Astrocyte (in vitro differentiated cells and primary cell): ENCODE measurements around the gene GTF2H3. TPM values are rescaled to one million over a fixed set of nuclear protein-coding genes. Genes with fewer than 3 reads are reported as not detected.
"Not testable (repeated sequence)": the region's sequence is repeated elsewhere in the genome, so short reads cannot be mapped to it uniquely, and the experiment has no call there.

Experiments used
- DNase-seq: peaks from one replicate; pipeline ENCODE4 v3.0.0-alpha.2; 2010; ENCODE audit warnings: low read depth
- FAIRE-seq: peaks from 2 replicates; lab custom pipeline; 2011; peaks lifted over from hg19 to GRCh38; lab: Jason Lieb, UNC
- H2AFZ ChIP-seq: 2 replicates; pipeline ENCODE4 v1.6.0; 2012; ENCODE audit warnings: low read depth, low read length, inconsistent platforms
- H3K27ac ChIP-seq: 2 replicates; pipeline ENCODE4 v1.5.1; 2011; ENCODE audit warnings: low read depth, low read length, inconsistent platforms
- H3K27me3 ChIP-seq: 2 replicates; pipeline ENCODE4 v1.6.0; 2011; ENCODE audit warnings: low read length, inconsistent platforms; ENCODE audit not compliant: insufficient read depth
- H3K36me3 ChIP-seq: 2 replicates; pipeline ENCODE4 v1.5.1; 2011; ENCODE audit warnings: low read length, inconsistent platforms; ENCODE audit not compliant: insufficient read depth
- H3K4me1 ChIP-seq: 2 replicates; pipeline ENCODE4 v1.5.1; 2011; ENCODE audit warnings: low read length, inconsistent platforms; ENCODE audit not compliant: insufficient read depth
- H3K4me2 ChIP-seq: 2 replicates; pipeline ENCODE4 v1.6.0; 2012; ENCODE audit warnings: low read length, inconsistent platforms
- H3K4me3 ChIP-seq: 2 replicates; pipeline ENCODE4 v1.5.1; 2011; ENCODE audit warnings: low read depth, mild to moderate bottlenecking, low read length, inconsistent platforms; ENCODE audit not compliant: insufficient read depth
- H3K79me2 ChIP-seq: 2 replicates; pipeline ENCODE4 v1.6.0; 2012; ENCODE audit warnings: mild to moderate bottlenecking, low read length, inconsistent platforms; ENCODE audit not compliant: insufficient read depth
- H3K9ac ChIP-seq: 2 replicates; pipeline ENCODE4 v1.6.0; 2012; ENCODE audit warnings: mild to moderate bottlenecking, low read length, inconsistent platforms
- H3K9me3 ChIP-seq: 2 replicates; pipeline ENCODE4 v1.5.1; 2012; ENCODE audit warnings: low read depth, mild to moderate bottlenecking, low read length, inconsistent platforms; ENCODE audit not compliant: insufficient read depth
- H4K20me1 ChIP-seq: 2 replicates; pipeline ENCODE4 v1.6.0; 2012; ENCODE audit warnings: low read length, inconsistent platforms; ENCODE audit not compliant: insufficient read depth
- H3K27ac Mint-ChIP-seq: one replicate; pipeline ENCODE4 v1.8.0; 2021; ENCODE audit warnings: mild to moderate bottlenecking, mixed read lengths; ENCODE audit not compliant: unreplicated experiment
- H3K27me3 Mint-ChIP-seq: one replicate; pipeline ENCODE4 v1.8.0; 2021; ENCODE audit warnings: low read depth, mixed read lengths; ENCODE audit not compliant: unreplicated experiment
- H3K36me3 Mint-ChIP-seq: one replicate; pipeline ENCODE4 v1.8.0; 2021; ENCODE audit warnings: low read depth, mixed read lengths; ENCODE audit not compliant: unreplicated experiment
- H3K4me1 Mint-ChIP-seq: one replicate; pipeline ENCODE4 v1.8.0; 2021; ENCODE audit warnings: low read depth, mixed read lengths; ENCODE audit not compliant: unreplicated experiment
- H3K4me3 Mint-ChIP-seq: one replicate; pipeline ENCODE4 v1.8.0; 2021; ENCODE audit warnings: mild to moderate bottlenecking, moderate library complexity, mixed read lengths; ENCODE audit not compliant: unreplicated experiment
- H3K9me3 Mint-ChIP-seq: one replicate; pipeline ENCODE4 v1.8.0; 2021; ENCODE audit warnings: mild to moderate bottlenecking, mixed read lengths; ENCODE audit not compliant: unreplicated experiment
- CTCF ChIP-seq: IDR thresholded peaks from 2 replicates; pipeline ENCODE4 v1.5.1; 2011; ENCODE audit warnings: low read depth, mild to moderate bottlenecking, inconsistent platforms, low read length, moderate library complexity; ENCODE audit not compliant: insufficient read depth
- EZH2 ChIP-seq: IDR thresholded peaks from 2 replicates; pipeline ENCODE4 v1.6.1; 2012; ENCODE audit warnings: mild to moderate bottlenecking, low read length, inconsistent platforms; ENCODE audit not compliant: insufficient read depth
- total RNA-seq: library from RNA; stranded (reverse); gene quantifications from 2 replicates; pipeline ENCODE4 v1.2.1, GENCODE V29; 2021

The GTF2H3 gene
- total RNA-seq, 1 donor from 2014 or later = 41.2 TPM

GRCh38 chr12:123601602-123602489 is 31.8 kb upstream of the GTF2H3 start, which contains the start of gene DDX55:
DDX55 (plus strand) TSS chr12:123602099; CDS start chr12:123602149, 50 bp downstream.
- TF ChIP-seq CTCF (peak; percentile 3), EZH2 (no peak)
- Histone ChIP-seq H3K9me3 (no peaks in the 10 kb centered on the region), H3K9ac (peak within 1 kb of the TSS; percentile 92), H3K4me1 (peaks cover 5% of the 10 kb centered on the region), H3K79me2 (peaks cover 62% of the 10 kb centered on the region), H3K27me3 (no peaks in the 10 kb centered on the region), H4K20me1 (peaks cover 45% of the 10 kb centered on the region), H3K27ac (peak within 1 kb of the TSS; percentile 85), H3K4me3 (peak within 1 kb of the TSS; percentile 94), H2AFZ (peak within 1 kb of the TSS; percentile 97), H3K36me3 (peaks cover 28% of the 10 kb centered on the region), H3K4me2 (peak within 1 kb of the TSS; percentile 92)
- DNase-seq = peak; percentile 66
- peak within 1 kb of the TSS; percentile 91 for H3K4me3 Mint-ChIP-seq
- H3K4me1 Mint-ChIP-seq = peaks cover 14% of the 10 kb centered on the region
- FAIRE-seq = no peak
- H3K36me3 Mint-ChIP-seq = peaks cover 4% of the 10 kb centered on the region
- no peaks in the 10 kb centered on the region for H3K9me3 Mint-ChIP-seq
- H3K27me3 Mint-ChIP-seq = no peaks in the 10 kb centered on the region
- H3K27ac Mint-ChIP-seq = peak within 1 kb of the TSS; percentile 89

DNA sequence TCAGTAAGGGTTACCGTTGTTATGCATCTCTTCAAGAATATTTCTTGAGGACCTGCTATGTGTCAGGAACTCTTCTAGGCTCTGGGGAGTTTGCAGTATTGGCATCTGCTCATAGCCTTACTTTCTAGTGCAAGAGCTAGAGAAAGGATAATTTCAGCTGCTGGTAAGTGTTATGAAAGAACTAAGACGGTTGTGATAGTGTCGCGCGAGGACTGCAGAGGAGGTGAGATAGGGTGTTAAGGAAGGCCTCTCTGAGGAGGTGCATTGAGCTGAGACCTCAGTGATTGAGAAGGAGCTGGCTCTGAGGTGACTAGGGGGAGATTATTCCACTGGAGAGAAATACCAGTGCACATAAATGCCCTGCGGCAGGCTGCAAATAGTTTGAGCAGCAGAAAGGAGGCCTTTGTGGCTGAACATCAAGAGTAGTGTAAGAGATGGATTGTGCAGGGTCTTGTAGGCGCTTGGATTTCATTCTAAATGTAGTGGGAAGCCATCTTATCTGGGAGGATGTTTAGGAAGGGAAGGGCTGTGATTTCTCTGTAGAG is 30.9 kb upstream of the GTF2H3 start:
- no peak for FAIRE-seq
- Histone ChIP-seq H4K20me1 (peaks cover 37% of the 10 kb centered on the region), H2AFZ (peak overlapping the region; percentile 97), H3K36me3 (peaks cover 28% of the 10 kb centered on the region), H3K79me2 (peaks cover 59% of the 10 kb centered on the region), H3K27me3 (no peaks in the 10 kb centered on the region), H3K4me2 (peak overlapping the region; percentile 92), H3K27ac (peak overlapping the region; percentile 85), H3K4me1 (peaks cover 5% of the 10 kb centered on the region), H3K9me3 (no peaks in the 10 kb centered on the region), H3K4me3 (peak overlapping the region; percentile 94), H3K9ac (peak overlapping the region; percentile 92)
- peak overlapping the region; percentile 91 for H3K4me3 Mint-ChIP-seq
- no peak for TF ChIP-seq EZH2
- TF ChIP-seq CTCF = no peak
- H3K27me3 Mint-ChIP-seq = no peaks in the 10 kb centered on the region
- DNase-seq = no peak
- H3K27ac Mint-ChIP-seq = peak overlapping the region; percentile 77
- peaks cover 4% of the 10 kb centered on the region for H3K36me3 Mint-ChIP-seq
- H3K4me1 Mint-ChIP-seq = peaks cover 11% of the 10 kb centered on the region
- H3K9me3 Mint-ChIP-seq = no peaks in the 10 kb centered on the region

- H3K36me3 ChIP-seq = peaks cover 31% of the 10 kb centered on the region
- not testable (repeated sequence) for H3K27ac ChIP-seq, H3K36me3 Mint-ChIP-seq, H3K9me3 Mint-ChIP-seq, H2AFZ ChIP-seq, H3K9me3 ChIP-seq, H3K27me3 Mint-ChIP-seq, DNase-seq, H3K9ac ChIP-seq, FAIRE-seq, H3K27me3 ChIP-seq, H3K4me1 ChIP-seq, H3K27ac Mint-ChIP-seq, H3K4me3 ChIP-seq
- Mint-ChIP-seq H3K4me3 (peak overlapping the region; percentile 91), H3K4me1 (peaks cover 11% of the 10 kb centered on the region)
- H3K4me2 ChIP-seq = peak overlapping the region; percentile 92
- peaks cover 65% of the 10 kb centered on the region for H3K79me2 ChIP-seq
- peaks cover 36% of the 10 kb centered on the region for H4K20me1 ChIP-seq
Measured at GRCh38 chr12:123603495-123603894, 30.1 kb upstream of the GTF2H3 start.
